GM12873 (cell line): ENCODE results near the gene LOXL4.
A peak's percentile ranks its signal among the peaks of the same experiment; 100 is the strongest.

ENCODE experiments used
- CTCF ChIP-seq: IDR thresholded peaks from 2 replicates; pipeline ENCODE4 v1.5.1; 2012; ENCODE audit warnings: low read depth, mild to moderate bottlenecking, moderate library complexity, low read length, control low read depth; ENCODE audit not compliant: insufficient read depth; ENCODE audit errors: missing control alignments

Gene LOXL4

DNA sequence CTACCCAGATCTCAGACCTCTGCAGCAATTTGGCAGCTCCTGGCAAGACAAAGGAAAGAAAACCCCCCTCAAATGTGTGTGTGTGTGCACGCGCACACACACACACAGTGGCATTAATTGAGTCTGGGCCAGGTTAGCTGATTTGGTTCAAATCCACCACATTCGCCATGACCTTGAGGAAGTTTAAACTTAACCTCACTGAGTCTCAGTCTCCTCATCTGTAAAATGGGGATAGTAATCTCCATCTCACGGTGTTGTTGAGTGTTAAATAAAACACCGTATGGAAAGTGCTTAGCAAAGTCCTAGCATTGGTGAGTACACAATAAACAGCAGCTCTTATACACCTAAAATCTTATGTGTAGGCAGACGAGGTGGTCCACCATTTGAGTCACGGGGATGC lies 4.9 kb downstream of the LOXL4 start:
- TF ChIP-seq CTCF = no peak

GRCh38 chr10:98262571-98262970 lies 5.4 kb downstream of the LOXL4 start:
- TF ChIP-seq CTCF = peak; percentile 64

GRCh38 chr10:98261436-98262277 lies 6.3 kb downstream of the LOXL4 start:
- TF ChIP-seq CTCF = no peak

DNA sequence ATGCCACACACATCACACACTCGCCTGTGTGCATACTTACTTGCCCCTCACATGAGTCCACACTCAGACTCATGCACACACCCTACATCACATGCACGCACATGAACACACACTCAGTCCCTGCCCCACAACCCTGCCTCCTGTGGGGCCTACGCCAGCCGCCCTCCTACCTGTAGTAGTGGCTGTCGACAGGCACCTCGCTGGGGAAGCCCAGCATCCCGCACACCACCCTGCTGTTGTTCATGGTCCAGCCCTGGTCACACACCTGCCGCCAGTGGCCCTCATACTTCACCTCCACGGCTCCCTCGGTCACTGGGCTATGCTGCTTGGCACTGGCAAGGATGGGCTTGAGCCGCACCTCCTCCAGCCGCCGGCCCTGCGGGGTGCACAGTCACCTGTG lies 7.2 kb downstream of the LOXL4 start:
- no peak for TF ChIP-seq CTCF

DNA sequence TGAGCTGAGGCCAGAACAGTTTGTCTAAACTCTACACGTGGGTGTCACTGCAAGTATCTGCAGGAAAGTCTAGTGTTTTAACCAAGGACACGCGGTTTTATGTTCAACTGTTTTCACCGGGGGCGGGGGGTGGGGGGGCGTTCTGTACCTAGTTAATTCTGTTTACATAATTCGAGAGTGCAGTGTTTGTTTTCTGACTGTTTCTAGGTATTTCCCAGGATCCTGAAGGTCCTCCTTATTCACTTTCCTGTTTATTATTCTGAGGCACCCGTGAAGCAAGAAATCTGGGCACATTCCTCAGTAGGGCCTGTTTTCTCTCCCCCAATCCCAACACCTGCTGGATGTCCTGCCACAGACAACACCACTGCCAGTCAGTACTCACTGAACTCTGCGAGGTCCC lies 7.6 kb downstream of the LOXL4 start:
- TF ChIP-seq CTCF = no peak

- TF ChIP-seq CTCF = no peak
Observed at GRCh38 chr10:98259606-98260315, 8.2 kb downstream of the LOXL4 start.

- TF ChIP-seq CTCF = no peak
Observed at GRCh38 chr10:98258683-98259454, 9.1 kb downstream of the LOXL4 start.
